Parathyroid adenoma (tissue), 2 donors: Measurements from ENCODE around the gene RNASEH1.

Experiments used
- H2AFZ ChIP-seq: fragments of 300-600 bp; sonication (generic); one replicate; pipeline ENCODE4 v1.7.0; 2017; ENCODE audit warnings: antibody characterized with exemption, mild to moderate bottlenecking
- H3K27ac ChIP-seq: fragments of 300-600 bp; sonication (generic); one replicate; pipeline ENCODE4 v1.7.0; 2017
- H3K27me3 ChIP-seq: fragments of 300-600 bp; sonication (generic); one replicate; pipeline ENCODE4 v1.7.0; 2017; ENCODE audit warnings: low read length; ENCODE audit not compliant: control insufficient read depth, insufficient read depth
- H3K36me3 ChIP-seq: fragments of 300-600 bp; sonication (generic); one replicate; pipeline ENCODE4 v1.7.0; 2017; ENCODE audit warnings: low read length; ENCODE audit not compliant: control insufficient read depth, insufficient read depth
- H3K4me1 ChIP-seq: fragments of 300-600 bp; sonication (generic); one replicate; pipeline ENCODE4 v1.7.0; 2017; ENCODE audit warnings: control low read depth
- H3K4me2 ChIP-seq: fragments of 300-600 bp; sonication (generic); one replicate; pipeline ENCODE4 v1.7.0; 2017; ENCODE audit warnings: low read length
- H3K4me3 ChIP-seq: fragments of 300-600 bp; sonication (generic); one replicate; pipeline ENCODE4 v1.7.0; 2017; ENCODE audit warnings: low read depth, low read length
- H3K79me2 ChIP-seq: fragments of 300-600 bp; sonication (generic); one replicate; pipeline ENCODE4 v1.7.0; 2017; ENCODE audit warnings: control low read depth
- H3K9ac ChIP-seq: fragments of 300-600 bp; sonication (generic); one replicate; pipeline ENCODE4 v1.7.0; 2017; ENCODE audit warnings: mild to moderate bottlenecking
- H3K9me3 ChIP-seq: fragments of 300-600 bp; sonication (generic); one replicate; pipeline ENCODE4 v1.7.0; 2017; ENCODE audit warnings: low read length; ENCODE audit not compliant: control insufficient read depth
- TF ChIP-seq, protein P1 (sequence below): fragments of 300-600 bp; sonication (generic); IDR thresholded peaks from one replicate; pipeline ENCODE4 v1.7.0; 2017; ENCODE audit warnings: antibody characterized with exemption, mild to moderate bottlenecking
- donor health status: primary hyperparathyroidism.

The RNASEH1 gene

DNA sequence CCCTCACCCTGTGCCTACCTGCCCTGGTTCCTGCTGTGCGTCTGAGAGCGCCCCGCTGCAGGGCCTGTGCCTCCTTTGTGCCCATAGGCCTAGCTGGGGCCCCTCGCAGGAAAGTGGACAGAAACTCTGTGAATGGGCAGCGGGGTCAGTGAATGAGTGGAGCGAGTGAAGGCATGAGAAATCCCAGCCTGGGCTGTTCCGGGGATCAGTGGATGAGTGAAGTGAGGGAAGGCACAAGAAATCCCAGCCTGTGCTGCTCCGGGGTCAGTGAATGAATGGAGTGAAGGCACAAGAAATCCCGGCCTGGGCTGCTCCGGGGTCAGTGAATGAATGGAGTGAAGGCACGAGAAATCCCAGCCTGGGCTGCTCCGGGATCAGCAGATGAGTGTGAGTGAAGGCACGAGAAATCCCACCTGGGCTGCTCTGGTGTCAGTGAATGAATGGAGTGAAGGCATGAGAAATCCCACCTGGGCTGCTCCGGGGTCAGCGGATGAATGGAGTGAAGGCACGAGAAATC lies 38.8 kb upstream of the RNASEH1 start:
- Histone ChIP-seq H2AFZ (no peak overlapping the region), H3K36me3 (no peaks in the 10 kb centered on the region), H3K4me3 (no peak overlapping the region), H3K79me2 (no peaks in the 10 kb centered on the region), H3K4me1 (peaks cover 3% of the 10 kb centered on the region), H3K27me3 (no peaks in the 10 kb centered on the region), H3K9me3 (no peaks in the 10 kb centered on the region), H3K27ac (no peak overlapping the region), H3K9ac (no peak overlapping the region), H3K4me2 (no peak overlapping the region)
- TF ChIP-seq, protein P1, sequence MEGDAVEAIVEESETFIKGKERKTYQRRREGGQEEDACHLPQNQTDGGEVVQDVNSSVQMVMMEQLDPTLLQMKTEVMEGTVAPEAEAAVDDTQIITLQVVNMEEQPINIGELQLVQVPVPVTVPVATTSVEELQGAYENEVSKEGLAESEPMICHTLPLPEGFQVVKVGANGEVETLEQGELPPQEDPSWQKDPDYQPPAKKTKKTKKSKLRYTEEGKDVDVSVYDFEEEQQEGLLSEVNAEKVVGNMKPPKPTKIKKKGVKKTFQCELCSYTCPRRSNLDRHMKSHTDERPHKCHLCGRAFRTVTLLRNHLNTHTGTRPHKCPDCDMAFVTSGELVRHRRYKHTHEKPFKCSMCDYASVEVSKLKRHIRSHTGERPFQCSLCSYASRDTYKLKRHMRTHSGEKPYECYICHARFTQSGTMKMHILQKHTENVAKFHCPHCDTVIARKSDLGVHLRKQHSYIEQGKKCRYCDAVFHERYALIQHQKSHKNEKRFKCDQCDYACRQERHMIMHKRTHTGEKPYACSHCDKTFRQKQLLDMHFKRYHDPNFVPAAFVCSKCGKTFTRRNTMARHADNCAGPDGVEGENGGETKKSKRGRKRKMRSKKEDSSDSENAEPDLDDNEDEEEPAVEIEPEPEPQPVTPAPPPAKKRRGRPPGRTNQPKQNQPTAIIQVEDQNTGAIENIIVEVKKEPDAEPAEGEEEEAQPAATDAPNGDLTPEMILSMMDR = no peak

DNA sequence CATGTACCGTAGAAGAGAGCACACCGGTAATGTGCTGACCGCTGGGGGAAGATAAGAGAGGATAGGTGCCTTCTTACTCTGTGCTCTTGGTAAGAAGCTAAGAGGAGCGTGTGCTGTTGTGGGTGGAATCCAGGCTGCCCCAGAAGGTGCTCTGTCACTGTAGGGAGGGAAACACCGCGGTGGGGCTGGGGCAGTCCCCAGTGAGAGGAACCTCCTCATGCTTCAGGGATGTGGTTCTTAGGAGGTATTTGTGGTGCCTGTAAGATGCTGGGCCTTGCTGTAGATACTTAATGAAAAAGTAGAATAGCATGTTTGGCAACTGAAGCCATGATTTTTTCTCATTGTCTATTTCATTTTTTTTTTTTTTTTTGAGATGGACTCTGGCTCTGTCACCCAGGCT lies 37.9 kb upstream of the RNASEH1 start:
- Histone ChIP-seq H3K4me2 (no peak overlapping the region), H3K9me3 (no peaks in the 10 kb centered on the region), H3K4me3 (no peak overlapping the region), H3K27me3 (no peaks in the 10 kb centered on the region), H3K79me2 (no peaks in the 10 kb centered on the region), H3K27ac (no peak overlapping the region), H2AFZ (no peak overlapping the region), H3K36me3 (no peaks in the 10 kb centered on the region), H3K4me1 (peaks cover 3% of the 10 kb centered on the region), H3K9ac (no peak overlapping the region)
- TF ChIP-seq, protein P1 = no peak

DNA sequence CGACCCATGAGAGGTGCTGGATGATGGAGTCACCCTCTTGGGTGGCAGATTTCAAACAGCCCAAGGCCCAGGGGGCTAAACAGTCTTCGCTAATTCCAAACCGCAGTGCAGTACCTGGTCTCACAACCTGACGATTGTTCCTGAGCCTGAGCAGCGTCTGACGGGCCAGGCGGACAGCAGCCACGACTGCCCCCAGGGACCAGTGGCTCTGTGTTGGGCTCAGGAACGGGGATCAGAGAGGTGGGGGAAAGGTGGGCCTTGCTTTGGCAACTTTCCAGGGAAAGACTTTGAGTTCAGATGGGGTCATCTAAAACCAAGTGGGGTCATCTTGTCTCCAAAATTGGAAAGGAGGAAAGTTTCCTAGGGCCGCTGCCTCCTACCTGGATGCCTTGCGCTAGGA lies 37.3 kb upstream of the RNASEH1 start:
- Histone ChIP-seq H3K4me1 (peaks cover 3% of the 10 kb centered on the region), H3K36me3 (no peaks in the 10 kb centered on the region), H3K79me2 (no peaks in the 10 kb centered on the region), H3K4me2 (no peak overlapping the region), H3K9ac (no peak overlapping the region), H3K27ac (no peak overlapping the region), H3K27me3 (no peaks in the 10 kb centered on the region), H3K9me3 (no peaks in the 10 kb centered on the region), H2AFZ (peak overlapping the region; percentile 72), H3K4me3 (no peak overlapping the region)
- TF ChIP-seq, protein P1 = no peak

DNA sequence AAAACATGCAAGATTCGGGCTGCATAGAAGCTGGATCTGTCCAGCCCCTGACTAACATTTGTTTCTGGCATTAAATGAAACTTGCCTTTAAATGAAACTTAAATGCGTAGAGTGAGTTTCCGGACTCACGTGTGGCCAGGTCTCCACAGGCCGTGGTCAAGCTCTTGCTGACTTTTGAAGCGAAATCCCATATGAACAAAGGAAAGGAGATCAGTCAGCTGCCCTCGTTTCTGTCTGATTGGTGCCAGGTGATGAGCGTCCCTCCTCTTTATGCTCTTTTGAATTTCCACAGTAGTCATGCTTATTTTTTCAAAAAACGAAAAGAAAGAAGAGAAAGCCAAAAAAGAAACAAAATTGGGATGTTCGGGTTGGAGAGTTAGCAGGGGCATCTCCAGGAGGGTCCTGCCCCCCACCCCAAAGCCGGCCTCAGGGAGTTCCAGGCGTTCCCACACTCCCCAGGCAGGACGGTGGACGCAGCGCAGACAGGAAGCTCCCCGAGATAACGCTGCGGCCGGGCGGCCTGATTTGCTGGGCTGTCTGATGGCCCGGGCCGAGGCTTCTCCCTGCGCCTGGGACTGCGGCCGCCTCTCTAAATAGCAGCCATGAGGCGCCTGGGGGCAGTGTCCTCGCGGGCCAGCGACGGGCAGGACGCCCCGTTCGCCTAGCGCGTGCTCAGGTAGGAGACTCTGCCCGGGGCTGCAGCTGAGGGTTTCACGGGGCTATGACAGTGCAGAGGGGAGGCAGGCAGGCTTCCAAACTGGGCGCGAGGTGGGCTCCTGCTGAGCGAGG lies 36.6 kb upstream of the RNASEH1 start, which contains the start of gene COLEC11:
COLEC11 (plus strand) TSS at position 620 of the 789 bp plus-strand sequence. CDS start 9,229 bp downstream, outside the sequence.
- Histone ChIP-seq H2AFZ (peak within 1 kb of the TSS; percentile 72), H3K4me1 (peaks cover 3% of the 10 kb centered on the region), H3K4me3 (no peak within 1 kb of the TSS), H3K79me2 (no peaks in the 10 kb centered on the region), H3K27ac (no peak within 1 kb of the TSS), H3K9me3 (no peaks in the 10 kb centered on the region), H3K27me3 (no peaks in the 10 kb centered on the region), H3K4me2 (peak within 1 kb of the TSS; percentile 38), H3K9ac (no peak within 1 kb of the TSS), H3K36me3 (no peaks in the 10 kb centered on the region)
- TF ChIP-seq, protein P1 = no peak
